Caki2 (cell line): Measurements from ENCODE around the gene IFT43. TPM values are rescaled to one million over a fixed set of nuclear protein-coding genes. Genes with fewer than 3 reads are reported as not detected.
"Not testable (repeated sequence)": the region's sequence is repeated elsewhere in the genome, so short reads cannot be mapped to it uniquely, and the experiment has no call there.

Source experiments
- DNase-seq: peaks from one replicate; pipeline ENCODE4 v3.0.0-alpha.2; 2015; ENCODE audit warnings: low read depth
- in situ Hi-C: cut with HindIII; loops from 2 replicates; pipeline ENCODE4 v1.10.0; 2016; ENCODE audit warnings: low sequenced_read_pairs, low pct_unique_long_range_greater_than_20kb, mixed read lengths
- total RNA-seq: library from RNA; depleted of rRNA; stranded (reverse); fragments of >200 nt; shearing (Covaris generic); gene quantifications from 2 replicates; pipeline ENCODE4 v1.2.3, GENCODE V29; 2014; ENCODE audit warnings: low replicate concordance

IFT43 gene
- total RNA-seq, 1 experiment from 2014 or later = 45.4 TPM

GRCh38 chr14:75999511-76000190 lies 14.1 kb downstream of the IFT43 start:
- in situ Hi-C loops = no loop called here

GRCh38 chr14:76002383-76002782 lies 16.8 kb downstream of the IFT43 start:
- no peak for DNase-seq
- in situ Hi-C loops = no loop called here

More at GRCh38 chr14:75999511-76000190, 14.1 kb downstream of the IFT43 start:
- DNase-seq = no peak

- no peak for DNase-seq
- in situ Hi-C loops = no loop called here
These were observed 20.7 kb downstream of the IFT43 start for GRCh38 chr14:76006253-76006652.

DNA sequence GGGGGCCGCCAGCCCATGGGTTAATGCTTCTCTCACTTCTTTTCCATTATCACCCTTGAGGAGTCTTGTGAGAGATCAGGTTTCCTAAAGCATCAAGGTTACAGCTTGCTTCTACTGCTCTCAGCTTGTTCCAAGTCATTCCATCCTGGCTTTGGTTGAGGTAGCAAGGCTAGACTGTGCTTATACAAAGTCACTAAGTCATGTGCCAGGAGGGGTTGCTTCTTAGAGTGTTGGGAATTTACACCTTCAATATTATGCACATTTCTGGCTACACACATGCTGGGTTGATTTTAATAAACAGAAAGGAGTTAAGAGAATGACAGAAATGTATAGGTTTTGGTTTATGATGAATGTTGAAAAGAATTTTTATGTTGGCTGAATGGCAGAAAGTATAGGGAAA lies 21.8 kb downstream of the IFT43 start:
- in situ Hi-C loops = no loop called here
- DNase-seq = no peak

DNA sequence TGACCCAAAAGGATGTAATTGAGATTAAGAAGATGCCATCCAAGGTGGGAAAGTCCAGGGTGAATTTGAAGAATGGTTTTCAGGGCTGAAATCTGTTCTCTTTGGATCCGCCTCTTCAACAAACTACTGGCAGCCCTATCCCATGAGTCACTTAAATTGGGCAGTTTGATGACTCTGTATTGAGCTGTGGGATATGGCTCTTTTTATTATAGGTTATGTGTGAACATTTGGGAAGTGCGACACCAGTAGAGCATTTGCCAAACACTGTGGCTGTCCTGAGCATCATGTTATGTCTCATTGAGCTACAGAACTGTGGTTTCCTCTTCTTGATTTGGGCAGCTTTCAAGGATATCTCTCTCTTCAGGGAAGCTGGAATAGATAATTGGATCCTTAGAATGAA lies 22.3 kb downstream of the IFT43 start:
- in situ Hi-C loops = no loop called here
- no peak for DNase-seq

DNA sequence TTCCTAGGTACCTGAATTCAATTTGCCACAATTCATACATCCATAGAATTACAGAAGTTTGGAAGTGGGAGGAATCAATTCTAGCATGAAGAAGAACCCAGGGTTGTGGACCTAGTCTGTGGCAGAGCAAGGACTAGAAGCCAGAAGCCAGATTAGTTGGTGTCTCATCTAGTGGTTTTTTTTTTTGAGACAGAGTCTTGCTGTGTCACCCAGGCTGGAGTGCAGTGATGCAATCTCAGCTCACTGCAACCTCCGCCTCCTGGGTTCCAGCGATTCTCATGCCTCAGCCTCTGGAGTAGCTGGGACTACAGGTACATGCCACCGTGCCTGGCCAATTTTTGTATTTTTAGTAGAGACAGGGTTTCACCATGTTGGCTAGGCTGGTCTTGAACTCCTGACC lies 24.1 kb downstream of the IFT43 start:
- DNase-seq, in situ Hi-C loops: not testable (repeated sequence)

DNA sequence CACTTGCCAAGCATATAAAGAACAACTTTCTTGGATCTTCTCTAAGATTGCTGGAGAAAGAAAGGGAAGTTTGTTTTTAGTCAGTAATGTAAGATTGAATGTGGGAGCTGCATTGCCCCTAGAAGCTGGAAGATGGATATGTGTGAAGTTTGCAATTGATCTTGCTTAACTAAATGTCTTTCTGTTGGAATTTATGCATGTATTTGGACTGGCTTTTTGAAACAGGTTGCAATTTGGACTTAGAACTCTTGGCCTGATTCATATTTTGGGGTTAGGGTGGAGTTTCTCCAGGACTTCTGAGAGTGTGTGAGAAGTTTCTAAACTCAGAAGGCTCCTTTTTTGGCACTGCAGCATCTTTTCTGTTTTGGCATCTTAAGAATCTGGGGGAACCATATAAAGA lies 26.4 kb downstream of the IFT43 start:
- in situ Hi-C loops = no loop called here
- DNase-seq = no peak

DNA sequence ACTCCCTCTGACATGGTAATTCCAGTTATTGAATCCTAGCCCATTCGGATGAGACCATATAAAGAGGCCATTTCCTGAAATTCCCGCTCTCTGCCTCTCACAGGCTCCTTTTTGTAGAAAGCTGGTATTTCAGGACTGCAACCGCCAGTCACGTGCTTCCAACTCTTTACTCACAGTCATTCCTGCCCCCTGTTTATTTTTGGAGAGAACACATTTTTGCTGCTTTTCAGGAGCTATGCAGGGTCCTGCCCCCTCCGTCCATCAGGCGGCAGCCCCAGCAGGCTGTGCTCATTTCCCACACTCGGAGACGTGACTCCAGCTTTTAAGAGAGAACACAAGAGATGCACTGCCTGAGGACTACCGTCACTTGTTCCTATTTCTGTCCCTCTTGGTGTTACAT lies 26.8 kb downstream of the IFT43 start:
- in situ Hi-C loops = no loop called here
- DNase-seq = no peak

DNA sequence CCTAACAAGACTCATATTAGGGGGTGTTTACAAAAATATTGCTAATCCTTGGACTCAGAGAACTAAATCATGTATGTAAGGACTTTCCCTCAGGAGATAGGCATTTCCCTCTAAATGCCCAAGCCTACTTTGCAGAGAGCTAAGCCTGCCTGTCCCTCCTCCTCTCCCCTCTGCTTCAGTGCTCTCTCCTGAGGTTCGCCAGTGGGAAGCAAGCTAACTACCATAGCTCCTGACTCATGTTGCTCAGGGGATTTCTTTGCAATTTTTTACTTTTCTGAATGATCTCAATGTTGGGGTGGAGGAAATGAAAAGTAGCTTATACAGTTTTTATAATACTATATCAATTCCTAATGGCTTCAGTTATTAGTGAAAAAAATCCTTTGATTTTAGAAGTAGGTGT lies 29.6 kb downstream of the IFT43 start:
- no peak for DNase-seq
- in situ Hi-C loops = no loop called here

- DNase-seq = no peak
These were observed 30.1 kb downstream of the IFT43 start for GRCh38 chr14:76015668-76016067.

GRCh38 chr14:76019676-76020075 lies 34.1 kb downstream of the IFT43 start:
- DNase-seq = no peak

More at GRCh38 chr14:76015668-76016067, 30.1 kb downstream of the IFT43 start:
- in situ Hi-C loops = no loop called here

DNA sequence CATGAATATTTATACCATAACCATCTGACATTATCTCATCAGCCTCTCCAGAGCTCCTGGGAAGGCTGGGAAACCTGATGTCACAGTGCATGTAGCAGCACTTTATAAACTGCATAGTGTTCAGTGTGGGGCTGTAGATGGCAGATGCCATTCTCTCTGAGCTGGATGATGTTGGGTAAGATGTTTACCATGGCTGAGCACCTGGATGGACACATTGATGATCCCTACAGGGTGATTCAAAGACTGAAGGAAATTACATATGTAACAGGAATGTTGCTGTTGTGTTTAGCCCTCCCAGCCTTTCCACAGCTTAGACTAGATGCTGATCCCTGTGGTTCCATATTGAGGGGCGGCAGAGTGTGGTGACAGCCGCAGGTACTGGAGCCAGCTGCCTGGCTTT lies 37.4 kb downstream of the IFT43 start:
- no peak for DNase-seq
- in situ Hi-C loops = no loop called here

More at GRCh38 chr14:76019676-76020075, 34.1 kb downstream of the IFT43 start:
- in situ Hi-C loops = no loop called here

DNA sequence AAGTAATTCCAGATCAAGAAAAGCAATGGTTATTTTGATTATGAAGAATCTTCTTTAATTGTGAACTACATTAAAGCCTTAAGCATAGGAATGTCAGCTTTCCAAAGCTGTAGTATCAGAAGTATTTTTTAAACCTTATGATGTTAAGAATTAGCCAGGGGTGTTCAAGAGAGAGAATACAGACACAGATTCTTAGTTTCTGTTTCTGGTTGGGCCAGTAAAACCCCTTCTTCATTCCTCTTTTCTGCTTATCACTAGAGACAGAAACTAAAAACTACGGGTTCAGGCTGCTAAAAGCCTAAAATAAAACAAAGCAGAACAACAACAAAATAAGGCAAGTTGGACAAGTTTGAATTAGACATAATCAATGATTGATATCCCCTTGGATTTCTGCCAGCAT lies 38.2 kb downstream of the IFT43 start:
- no peak for DNase-seq
- in situ Hi-C loops = no loop called here

- in situ Hi-C loops = no loop called here
- DNase-seq = no peak
These were observed 38.8 kb downstream of the IFT43 start for GRCh38 chr14:76024211-76024907.

DNA sequence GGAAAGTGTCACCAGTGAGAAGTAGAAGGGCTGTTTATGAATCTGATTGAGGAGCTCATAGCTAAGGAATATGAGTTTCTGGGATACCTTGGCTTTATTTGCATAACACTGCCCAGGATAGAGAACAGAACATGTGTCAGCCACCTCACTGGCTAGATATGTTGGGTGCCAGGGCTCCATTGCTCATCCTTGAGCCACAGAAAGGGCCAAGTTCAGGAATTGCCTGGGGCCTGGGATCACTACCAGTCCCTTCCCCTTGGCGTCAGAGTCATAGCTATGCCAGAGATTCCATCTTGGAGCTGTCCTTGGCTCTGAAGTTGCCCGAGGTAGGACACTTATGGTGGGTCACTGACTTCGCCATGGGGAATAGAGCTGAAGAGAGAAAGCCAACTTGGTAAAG lies 49.0 kb downstream of the IFT43 start:
- no peak for DNase-seq
- in situ Hi-C loops = no loop called here

DNA sequence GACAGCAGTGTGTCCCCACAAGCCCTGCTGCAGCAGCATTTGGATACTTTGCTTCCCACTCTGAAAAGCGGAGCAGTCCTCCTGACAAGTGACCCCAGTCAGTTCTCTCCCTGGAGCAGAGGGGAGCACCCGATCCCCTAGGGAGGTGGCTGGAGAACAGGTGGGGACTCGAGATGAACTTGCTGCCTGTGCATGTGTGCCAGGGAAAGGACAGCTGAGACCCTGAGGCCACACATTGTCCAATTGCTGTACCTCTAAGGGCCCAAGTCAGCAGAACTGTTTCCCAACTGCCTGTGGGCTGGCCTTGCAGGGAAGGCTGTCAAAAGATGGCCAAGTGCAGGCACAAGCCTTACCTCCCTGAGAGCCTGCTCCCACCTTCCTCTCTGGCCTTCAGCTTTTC lies 55.1 kb downstream of the IFT43 start:
- no peak for DNase-seq
- in situ Hi-C loops = no loop called here

GRCh38 chr14:76045773-76046172 lies 60.2 kb downstream of the IFT43 start:
- DNase-seq = no peak
- in situ Hi-C loops = no loop called here

GRCh38 chr14:76050250-76050649 lies 64.7 kb downstream of the IFT43 start:
- in situ Hi-C loops = no loop called here
- no peak for DNase-seq

DNA sequence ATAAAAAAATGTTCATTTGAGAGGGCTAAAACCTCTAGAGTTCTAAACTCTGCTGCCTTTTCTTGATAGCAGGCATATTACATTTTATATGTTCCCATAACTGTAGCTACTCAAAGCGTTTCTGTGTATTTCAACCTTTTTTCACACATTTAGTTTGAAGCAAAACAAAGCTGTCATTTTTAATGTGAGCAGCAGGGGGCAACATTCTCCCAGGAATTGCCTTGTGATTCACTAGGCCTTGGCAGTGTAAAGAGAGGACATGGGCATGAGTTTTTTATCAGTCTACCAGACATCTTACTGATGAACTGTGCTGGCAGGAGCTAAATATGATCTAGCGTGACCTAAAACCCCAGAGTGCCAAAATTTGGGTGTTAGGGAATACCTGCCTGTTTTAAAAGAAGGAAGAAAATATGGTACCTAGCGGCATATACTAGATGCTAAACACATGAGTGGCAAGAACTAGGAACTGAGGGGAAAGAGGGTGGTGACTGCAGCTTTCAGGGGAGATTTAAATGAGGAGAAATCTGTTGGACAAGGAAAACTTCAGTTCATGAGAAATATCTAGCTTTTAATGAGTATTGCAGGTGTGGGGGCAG lies 65.3 kb downstream of the IFT43 start:
- DNase-seq = peak; percentile 35
- in situ Hi-C loops = no loop called here
